Frontal cortex (tissue), 4 donors: Measurements from ENCODE around the gene LTO1. TPM values are rescaled to one million over a fixed set of nuclear protein-coding genes. Genes with fewer than 3 reads are reported as not detected.

Source experiments
- DNase-seq, 2 donors: peaks; one replicate each; pipeline ENCODE4 v3.0.0; 2012; ENCODE audit warnings: low spot score in 2 of 2
- FAIRE-seq: peaks from 2 replicates; lab custom pipeline; 2012; peaks lifted over from hg19 to GRCh38; lab: Jason Lieb, UNC
- total RNA-seq: library from RNA; depleted of rRNA; stranded (reverse); fragments of >200 nt; gene quantifications from one replicate; pipeline ENCODE4 v1.2.3, GENCODE V29; 2014
- donor health status: control.
- donor health status: control.
- donor health status: control.

LTO1 gene, protein sequence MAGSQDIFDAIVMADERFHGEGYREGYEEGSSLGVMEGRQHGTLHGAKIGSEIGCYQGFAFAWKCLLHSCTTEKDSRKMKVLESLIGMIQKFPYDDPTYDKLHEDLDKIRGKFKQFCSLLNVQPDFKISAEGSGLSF
- 17.1 TPM for total RNA-seq

DNA sequence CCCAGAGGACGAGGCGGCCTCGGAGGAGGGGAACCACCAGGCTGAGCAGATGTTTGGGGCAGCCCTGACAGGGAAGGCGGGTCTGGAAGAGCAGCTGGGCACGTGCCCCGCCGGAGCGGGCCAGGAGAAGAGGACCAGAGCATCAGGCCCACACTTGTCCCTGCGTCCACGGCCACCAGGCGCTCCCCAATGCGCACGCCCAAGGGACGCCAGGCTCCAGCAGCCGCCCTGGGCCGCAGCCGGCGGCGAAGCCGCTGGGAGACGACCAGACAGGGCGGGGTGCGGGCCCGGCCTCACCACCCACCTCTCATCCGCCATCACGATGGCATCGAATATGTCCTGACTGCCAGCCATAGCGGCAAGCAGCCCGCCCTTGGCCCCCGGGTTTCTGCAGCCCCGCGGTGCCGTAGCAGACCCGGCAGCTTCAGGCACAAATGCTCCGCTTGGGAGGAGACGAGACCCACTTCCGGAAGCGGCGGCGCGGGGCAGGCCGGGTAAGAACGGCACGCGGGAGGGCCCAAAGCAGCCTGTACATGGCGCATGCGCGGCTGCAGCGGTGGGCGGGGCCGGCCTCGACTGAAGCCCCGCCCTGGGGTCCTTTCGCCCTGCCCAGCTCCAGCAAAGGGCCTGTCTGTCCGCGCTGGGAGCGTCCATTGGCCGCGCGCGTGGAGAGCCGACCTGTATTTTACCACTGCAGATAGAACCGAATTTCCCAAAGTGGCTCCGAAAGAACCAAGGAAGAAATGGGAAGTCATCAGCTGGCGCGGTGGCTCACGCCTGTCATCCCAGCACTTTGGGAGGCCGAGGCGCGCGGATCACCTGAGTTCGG is at the start of gene LTO1:
Gene LTO1 (minus strand): TSS at position 468 of the 829 bp plus-strand sequence. CDS start 114 bp downstream, at position 354.
- peak; percentile 98 to 99 for DNase-seq
- FAIRE-seq: no peak

DNA sequence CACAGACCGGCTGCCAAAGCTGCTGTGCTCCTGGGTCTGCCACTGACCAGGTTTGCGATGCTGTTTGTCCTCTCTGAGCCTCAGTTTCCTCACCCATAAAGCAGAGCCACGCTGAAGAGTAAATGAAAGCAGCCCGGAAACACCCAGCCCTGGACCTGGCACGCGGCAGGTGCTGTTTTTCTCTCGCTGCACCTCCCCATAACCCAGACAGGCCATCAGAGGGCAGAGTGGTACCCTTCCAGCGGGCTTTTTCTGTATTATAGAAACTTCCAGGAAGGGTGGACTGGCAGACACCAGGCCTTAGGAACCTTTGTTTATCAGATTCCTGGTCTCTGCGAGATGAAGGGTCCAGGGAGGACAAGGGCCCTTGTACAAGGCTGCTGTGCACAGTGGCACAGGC is 46.6 kb upstream of the LTO1 start:
- DNase-seq: no peak
- FAIRE-seq: no peak

DNA sequence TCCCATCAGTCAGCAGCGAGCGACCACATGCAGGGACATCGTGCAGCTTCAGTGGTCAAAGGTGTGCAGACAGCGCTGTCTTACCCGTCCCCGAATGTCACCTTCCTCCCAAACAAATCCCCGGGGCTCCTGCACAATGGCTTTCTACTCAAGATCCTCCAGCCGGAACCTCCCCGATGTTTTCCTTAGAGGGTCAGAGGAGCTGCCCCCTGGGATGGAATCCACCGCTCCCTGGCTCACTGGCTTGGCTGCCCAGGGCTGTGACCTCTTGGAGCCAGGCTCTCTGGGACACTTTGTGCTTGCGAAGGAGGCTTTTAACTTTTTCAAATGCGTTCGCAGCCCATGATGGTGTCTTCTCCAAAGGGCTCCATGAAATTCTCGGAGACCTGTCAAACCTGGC is 46.0 kb upstream of the LTO1 start:
- DNase-seq (no peak), FAIRE-seq (no peak)

DNA sequence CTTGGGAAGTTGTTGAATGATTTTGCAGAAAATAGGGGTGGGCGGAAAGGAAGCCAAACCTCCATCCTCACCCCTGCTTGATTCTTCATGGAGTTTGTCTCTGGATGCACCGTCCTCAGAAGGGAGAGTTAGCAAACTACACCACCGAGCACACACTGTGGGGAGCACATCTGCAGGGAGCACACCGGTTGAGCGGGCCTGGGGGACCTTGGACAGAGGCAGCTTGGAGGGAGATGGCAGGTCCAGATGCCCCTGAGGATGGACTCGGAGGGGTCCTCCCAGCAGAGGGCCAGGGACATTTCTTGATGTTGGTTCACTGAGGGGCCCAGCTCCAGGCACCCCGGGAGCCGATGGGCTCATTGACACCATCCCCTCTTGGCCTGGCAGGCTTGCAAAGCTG is 43.8 kb upstream of the LTO1 start:
- no peak for FAIRE-seq
- no peak for DNase-seq

DNA sequence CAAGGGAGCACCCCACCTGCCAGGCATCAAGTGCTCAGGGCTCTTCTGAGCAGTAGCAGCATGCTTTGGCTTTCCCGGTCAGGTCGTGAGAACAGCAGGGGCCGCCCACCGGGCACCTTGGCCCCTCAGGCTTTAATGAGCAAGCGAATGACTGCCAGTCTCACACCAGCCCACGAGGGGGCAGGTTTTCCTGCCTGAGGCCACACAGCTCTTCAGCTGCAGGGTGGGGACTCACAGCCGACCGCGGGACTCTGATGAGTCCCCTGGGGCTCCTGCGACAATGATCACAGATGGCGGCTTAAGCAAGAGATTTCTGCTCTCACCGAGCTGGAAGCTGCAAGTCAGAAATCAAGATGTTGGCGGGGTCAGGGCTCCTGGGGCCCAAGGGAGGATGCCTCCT is 43.0 kb upstream of the LTO1 start:
- no peak for DNase-seq
- no peak for FAIRE-seq

DNA sequence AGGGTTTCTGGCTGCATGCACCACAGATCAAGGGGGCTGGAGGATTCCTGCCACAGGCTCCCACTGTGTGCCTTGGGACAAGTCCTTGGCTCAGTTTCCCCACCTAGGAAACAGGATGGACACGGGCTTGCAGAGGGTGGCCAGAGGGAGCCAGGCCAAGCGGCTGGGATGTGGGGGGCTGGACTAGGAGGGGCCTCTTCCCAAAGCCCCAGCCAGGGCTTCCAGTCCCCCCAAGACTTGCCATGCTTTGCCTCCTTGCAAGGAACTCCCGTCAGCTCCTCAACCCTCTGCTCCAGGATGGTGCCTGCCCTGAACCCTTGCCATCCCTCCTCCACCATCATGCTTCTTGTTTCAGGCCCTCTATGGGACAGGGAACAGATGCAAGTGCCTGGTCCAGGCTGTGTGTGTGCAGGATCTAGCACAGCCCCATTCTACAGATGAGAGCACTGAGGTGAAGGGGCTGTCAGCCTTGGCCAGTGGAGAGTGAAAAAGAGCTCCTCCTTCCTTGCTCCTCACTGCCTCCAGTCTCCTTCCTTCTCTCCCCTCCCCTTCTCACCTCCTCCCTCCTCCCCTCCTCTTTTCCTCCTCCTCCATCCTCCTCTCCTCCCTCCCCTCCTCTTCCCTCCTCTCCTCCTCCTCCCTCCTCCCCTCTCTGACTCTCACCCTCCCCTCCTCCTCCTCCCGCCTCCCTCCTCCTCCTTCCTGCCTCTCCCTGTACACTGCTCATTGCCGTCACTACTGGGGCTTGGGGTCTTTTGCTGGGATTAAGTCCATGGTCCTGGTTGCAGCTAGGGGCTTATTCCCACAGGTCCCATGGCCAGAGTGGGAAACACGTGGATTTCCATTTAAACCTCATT is 42.0 kb upstream of the LTO1 start:
- DNase-seq (no peak), FAIRE-seq (no peak)

DNA sequence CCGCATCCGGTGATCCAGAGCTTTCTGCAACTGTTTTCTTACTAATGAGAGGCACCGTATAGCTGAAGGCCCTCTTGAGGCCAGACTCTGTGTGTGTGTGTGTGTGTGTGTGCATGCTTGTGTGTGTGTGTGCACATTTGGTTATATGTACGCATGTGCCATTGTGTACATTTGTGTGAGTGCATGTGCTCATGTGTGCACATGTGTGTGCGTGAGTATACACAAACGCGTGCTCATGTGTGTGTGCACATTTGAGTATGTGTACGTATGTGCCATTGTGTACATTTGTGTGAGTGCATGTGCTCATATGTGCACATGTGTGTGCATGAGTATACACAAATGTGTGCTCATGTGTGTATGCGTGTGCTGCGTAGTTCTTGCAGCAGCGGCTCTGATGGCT is 40.9 kb upstream of the LTO1 start:
- DNase-seq: no peak

DNA sequence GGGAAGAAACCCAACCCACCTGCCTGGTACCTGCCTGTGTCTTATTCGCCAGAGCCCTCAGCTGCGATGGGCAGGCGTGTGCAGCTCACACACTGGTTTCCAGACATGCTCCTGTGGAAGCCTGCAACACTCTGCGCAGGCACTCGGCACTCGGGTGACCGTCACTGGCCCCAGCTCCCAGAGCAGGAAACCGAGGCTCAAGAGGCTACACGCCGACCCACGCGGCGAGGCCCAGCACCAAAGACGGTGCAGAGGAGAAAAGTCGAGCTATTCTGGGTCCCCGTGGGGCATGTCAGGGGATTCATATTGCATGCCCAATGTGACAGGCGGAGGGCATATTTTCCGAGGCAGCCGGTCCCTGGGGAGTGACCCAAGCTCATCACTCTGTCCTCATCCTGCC is 40.3 kb upstream of the LTO1 start:
- FAIRE-seq: no peak
- DNase-seq: no peak

More for the DNA sequence above, 40.9 kb upstream of the LTO1 start:
- no peak for FAIRE-seq

DNA sequence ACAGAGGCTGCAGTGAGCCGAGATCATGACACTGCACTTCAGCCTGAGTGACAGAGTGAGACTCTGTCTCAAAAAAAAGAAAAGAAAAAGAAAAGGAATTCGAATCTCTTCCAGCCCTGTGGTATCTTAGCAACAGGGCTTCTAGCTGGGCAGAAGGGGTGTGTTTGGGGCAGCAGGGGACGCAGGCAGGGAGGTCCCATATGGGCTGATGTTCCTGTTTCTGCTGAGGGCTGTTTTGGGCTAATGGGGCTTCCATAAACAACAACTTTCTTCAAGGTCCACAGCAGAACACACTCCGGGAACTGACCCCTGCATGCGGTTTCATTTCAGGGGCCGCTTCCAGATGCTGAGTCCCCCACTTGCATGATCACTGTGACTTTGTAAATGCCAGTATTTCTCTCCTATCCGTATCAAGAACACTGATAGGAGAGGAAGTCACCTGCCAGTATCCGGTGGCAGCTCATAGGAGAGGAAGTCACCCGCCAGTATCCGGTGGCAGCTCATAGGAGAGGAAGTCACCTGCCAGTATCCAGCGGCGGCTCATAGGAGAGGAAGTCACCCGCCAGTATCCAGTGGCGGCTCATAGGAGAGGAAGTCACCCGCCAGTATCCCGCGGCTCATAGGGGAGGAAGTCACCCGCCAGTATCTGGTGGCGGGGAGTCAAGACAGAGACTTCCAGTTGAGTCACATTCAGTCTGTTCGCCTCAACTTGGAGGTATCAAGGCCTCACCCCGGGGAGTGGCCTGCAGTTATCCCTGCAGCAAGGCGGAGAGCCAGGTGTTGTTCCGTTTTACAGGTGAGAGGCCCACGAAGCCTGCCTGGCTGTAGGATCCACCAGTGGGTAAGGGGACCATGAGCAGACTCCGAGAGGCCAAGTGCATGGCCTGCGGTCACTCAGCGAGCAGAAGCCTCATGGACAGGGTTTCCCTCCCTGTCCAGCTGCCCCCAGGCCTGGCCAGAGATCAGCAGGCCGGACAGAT is 37.0 kb upstream of the LTO1 start:
- FAIRE-seq (no peak), DNase-seq (no peak)

DNA sequence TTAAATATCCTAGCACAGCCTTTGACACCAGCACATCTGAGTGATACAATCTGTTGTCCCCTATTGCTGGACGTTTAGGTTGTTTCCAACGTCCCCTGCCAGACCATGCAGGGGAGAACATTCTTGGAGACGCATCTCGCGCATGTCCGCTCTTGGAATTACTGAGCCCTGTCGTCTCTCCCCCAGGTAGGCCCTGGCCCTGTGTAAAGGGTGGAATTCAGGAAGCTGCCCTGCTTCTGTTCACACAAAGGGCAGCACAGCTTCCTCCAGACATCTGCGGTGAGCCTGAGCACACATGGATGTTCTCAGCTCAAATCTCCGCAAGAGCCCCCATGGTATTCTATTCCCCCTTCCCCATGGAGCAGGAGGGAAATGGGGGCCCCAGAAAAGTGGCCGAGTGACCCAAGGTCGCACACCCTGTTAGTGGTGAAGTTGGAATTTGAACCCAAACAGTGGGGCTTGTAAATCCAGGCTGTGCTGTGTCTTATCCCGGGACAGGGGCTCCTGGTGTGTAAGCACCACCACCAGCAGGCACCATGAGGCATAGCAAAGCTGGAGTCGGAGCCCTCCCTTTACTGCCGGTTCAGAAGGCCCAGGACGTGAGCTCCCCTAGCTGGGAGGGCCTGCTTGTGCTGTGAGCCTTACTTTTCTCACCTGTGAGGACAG is 33.7 kb upstream of the LTO1 start:
- FAIRE-seq (no peak), DNase-seq (no peak)

DNA sequence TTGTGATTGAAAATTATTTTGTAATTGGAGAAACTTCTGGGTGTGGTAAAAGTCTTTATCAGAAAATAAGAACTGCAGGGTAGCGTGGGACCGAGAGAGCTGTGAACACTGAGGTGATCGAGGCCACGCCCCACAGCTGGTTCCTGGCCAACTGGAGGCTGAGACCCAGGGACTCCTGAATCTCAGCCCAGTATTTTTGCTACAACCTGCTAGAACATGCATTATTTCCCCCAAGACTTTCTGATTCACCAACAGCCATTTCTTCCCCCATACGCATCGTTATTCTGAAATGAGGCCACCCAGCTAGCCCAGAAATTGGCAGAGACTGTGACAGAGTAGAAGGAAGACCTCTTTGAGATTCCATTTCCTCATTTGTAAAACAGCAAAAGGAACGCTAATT is 32.0 kb upstream of the LTO1 start:
- FAIRE-seq: no peak
- no peak for DNase-seq

DNA sequence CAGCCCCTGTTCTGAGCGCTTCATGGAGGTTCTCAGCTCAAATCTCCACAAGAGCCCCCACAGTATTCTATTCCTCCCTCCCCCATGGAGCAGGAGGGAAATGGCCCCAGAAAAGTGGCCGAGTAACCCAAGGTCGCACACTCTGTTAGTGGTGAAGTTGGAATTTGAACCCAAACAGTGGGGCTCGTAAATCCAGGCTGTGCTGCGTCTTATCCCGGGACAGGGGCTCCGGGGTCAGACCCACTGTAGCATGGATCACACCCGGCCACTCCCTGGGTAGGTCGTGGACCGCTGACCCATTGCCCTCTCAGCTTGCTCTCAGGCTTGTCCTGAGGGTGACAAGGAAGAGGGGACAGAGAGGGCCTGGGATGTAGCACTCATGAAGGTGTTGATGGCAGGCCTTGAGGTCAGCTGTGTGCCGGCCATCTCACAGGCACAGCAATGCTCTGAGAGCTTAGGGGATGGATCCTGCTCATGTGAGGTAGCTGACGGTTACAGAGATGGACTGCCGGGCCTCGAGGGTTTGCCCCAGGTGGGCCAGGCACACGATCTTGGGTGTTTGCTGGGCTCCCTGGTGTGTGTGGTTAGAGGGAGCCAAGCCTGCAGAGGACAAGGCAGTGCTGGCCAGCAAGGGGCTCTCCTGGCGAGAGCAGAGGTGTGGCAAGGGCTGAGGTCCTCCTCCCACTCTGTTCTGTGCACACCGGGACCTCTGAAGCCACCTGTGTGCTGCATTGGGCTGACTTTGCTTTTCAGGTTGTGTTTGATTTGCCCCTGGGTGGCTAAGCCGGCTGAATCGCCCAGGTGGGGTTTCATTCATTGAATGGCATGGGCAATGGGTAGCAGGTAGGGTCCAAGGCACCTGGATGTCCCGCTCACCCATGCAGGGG is 31.0 kb upstream of the LTO1 start:
- no peak for FAIRE-seq
- no peak for DNase-seq

DNA sequence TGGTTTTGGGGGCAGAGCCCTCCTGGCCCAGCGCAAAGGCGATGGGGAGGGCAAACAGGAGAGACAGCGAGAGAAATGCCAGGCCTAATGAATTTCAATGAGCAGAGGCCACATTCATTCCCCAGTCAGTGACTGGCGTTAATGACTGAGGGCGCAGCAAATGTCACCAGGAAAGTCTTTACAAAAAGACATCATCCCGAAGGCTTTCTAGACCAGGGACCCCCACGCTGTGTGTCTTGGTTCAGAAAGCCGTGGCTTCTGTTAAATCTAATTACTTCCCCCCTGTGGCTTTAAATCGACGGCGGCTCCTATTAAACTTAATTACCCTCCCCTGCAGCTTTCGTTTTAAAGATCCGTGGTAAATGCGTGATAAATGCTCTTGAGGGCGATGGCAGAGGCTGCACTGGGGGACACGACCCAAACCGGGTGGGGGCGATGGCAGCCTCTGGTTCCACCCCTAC is 30.2 kb upstream of the LTO1 start:
- FAIRE-seq (no peak), DNase-seq (no peak)

DNA sequence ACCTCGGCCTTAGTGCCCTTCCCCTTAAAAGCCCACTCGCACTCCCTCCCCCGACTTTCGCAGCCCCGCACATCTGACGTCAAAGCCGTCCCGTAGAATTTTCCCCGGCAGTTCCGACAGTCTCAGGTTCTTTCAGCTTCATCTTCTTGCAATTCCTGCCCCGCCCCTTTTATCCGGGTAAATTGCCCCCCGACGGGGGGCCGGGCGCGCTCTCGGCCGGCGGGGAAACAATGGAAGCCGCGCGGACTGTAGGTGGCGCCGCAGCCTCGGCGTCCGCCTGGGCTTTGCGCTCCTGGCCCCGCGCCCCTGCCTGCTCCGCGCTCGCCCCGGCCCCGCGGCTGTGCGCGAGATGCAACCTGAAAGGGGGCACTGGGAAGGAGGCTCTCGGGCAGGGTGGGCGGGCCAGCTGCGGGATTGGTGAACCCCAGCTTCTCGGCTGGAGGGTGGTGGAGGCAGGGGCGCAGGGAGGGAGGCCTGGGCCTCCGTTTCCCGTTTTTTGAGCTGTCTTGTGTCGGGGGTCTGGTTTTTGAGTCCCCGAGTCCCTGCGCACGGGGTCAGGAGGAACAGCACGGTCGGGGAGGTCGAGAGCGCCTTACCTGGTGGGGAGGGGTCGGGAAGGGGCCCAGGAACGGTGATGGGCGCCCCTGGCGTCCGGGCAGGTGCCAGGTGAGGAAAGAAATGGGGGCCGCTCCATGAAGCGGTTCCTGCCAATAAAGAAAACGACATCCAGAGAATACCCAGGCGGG is 29.5 kb upstream of the LTO1 start:
- no peak for FAIRE-seq
- DNase-seq: peak; percentile 41 to 53

DNA sequence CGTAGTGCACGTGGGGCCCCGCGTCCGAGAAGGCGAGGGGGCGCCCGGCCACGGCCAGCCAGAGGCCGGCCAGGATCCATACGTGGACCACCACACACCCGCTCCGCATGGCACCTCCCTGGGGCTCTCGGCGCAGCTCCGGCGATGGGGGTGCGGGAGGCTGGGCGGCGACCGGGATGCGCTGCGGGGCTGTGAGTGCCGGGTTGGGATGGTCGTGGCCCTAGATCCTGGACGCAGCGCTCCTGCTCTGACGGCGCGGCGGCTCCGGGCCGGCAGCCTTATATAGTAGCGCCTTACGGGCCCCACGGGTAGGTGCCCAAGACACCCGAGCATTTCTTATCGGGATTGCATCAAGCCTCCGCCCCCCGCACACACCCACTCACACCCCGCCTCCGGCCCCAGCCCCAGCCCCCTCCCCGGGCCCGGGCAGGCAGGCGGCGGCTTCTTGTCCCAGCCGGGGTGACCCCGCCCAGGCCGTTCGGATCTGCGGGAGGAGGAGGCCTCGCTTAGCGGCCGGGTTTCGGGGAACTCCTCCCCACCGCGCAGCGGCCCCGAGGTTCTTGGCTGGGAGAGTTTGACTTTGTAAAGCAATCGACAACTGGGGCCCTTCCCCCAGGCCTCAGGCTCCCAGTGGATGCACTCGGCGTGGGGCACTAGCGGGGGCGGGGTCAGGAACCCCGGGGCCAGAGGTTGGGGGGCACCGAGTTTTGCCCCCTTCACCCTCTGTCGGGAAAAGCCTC is 28.8 kb upstream of the LTO1 start, which contains the start of gene FGF19:
Gene FGF19 (minus strand): TSS at position 255 of the 740 bp plus-strand sequence. CDS start 146 bp downstream, at position 109.
- DNase-seq (peak in 1 of 2 donors; percentile 33), FAIRE-seq (no peak)

DNA sequence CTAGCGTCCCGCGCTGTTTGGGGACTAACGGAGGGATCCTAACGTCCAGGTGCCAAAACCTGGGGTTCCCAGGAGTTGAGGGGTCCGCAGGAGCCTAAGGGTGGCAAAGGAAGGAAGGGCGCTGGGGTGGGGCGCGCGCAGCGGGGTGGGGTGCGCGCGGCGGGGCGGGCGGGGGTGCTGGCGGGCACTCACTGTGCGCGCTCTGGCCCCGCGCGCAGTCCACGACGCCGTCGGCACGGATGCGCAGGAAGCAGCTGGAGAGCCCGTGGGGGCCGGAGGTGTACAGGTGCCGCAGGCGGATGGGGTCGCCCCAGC is 28.3 kb upstream of the LTO1 start:
- no peak for FAIRE-seq
- DNase-seq: no peak
